GM08714 (cell line): Measurements from ENCODE around the gene EHD4.

Source experiments
- H3K4me3 ChIP-seq: fragments of 200-500 bp; sonication (Bioruptor generic); 2 replicates; pipeline ENCODE4 v1.5.1; 2014; ENCODE audit warnings: mild to moderate bottlenecking, low read length, inconsistent platforms
- ZNF274 ChIP-seq: IDR thresholded peaks from 2 replicates; pipeline ENCODE4 v1.6.1; 2012; ENCODE audit warnings: mild to moderate bottlenecking, low read depth, low read length

Gene EHD4

GRCh38 chr15:41999290-42000285 lies 27.2 kb upstream of the EHD4 start:
- H3K4me3 ChIP-seq: no peak overlapping the region
- TF ChIP-seq ZNF274: no peak

- H3K4me3 ChIP-seq: no peak overlapping the region
- TF ChIP-seq ZNF274: no peak
Measured at GRCh38 chr15:41997845-41998244, 25.5 kb upstream of the EHD4 start.

- H3K4me3 ChIP-seq: no peak overlapping the region
- no peak for TF ChIP-seq ZNF274
Measured at GRCh38 chr15:41996921-41997592, 24.7 kb upstream of the EHD4 start.

- TF ChIP-seq ZNF274: no peak
- no peak overlapping the region for H3K4me3 ChIP-seq
Measured at GRCh38 chr15:41996376-41996775, 24.0 kb upstream of the EHD4 start.

GRCh38 chr15:41995476-41995855 lies 23.1 kb upstream of the EHD4 start:
- TF ChIP-seq ZNF274: no peak
- no peak overlapping the region for H3K4me3 ChIP-seq

GRCh38 chr15:41994772-41995475 lies 22.6 kb upstream of the EHD4 start:
- no peak for TF ChIP-seq ZNF274
- H3K4me3 ChIP-seq: no peak overlapping the region

GRCh38 chr15:41994171-41994650 lies 21.9 kb upstream of the EHD4 start:
- no peak for TF ChIP-seq ZNF274
- no peak overlapping the region for H3K4me3 ChIP-seq

GRCh38 chr15:41993472-41994170 lies 21.3 kb upstream of the EHD4 start:
- TF ChIP-seq ZNF274: no peak
- H3K4me3 ChIP-seq: no peak overlapping the region

GRCh38 chr15:41992803-41993190 lies 20.4 kb upstream of the EHD4 start:
- no peak overlapping the region for H3K4me3 ChIP-seq
- no peak for TF ChIP-seq ZNF274

GRCh38 chr15:41992151-41992802 lies 19.9 kb upstream of the EHD4 start:
- no peak for TF ChIP-seq ZNF274
- H3K4me3 ChIP-seq: no peak overlapping the region

GRCh38 chr15:41990691-41991090 lies 18.3 kb upstream of the EHD4 start:
- no peak overlapping the region for H3K4me3 ChIP-seq
- no peak for TF ChIP-seq ZNF274

- TF ChIP-seq ZNF274: no peak
- no peak overlapping the region for H3K4me3 ChIP-seq
Measured at GRCh38 chr15:41990243-41990605, 17.9 kb upstream of the EHD4 start.

GRCh38 chr15:41989573-41990242 lies 17.4 kb upstream of the EHD4 start:
- no peak for TF ChIP-seq ZNF274
- no peak overlapping the region for H3K4me3 ChIP-seq
